ENCODE data around the gene SRL. TPM values are rescaled to one million over a fixed set of nuclear protein-coding genes. Genes with fewer than 3 reads are reported as not detected.

SRL gene
- total RNA-seq = under 1 TPM; 0.12 to 0.24 (median 0.19) TPM
- polyA plus RNA-seq = under 1 TPM; 0.40 to 0.42 TPM

- WGBS, 2 donors = 86 to 88% methylated on average over 12 of the region's 12 CpGs
- Histone ChIP-seq H3K4me1 (no peaks in the 10 kb centered on the region), H3K9me3 (no peaks in the 10 kb centered on the region), H3K27ac (no peak within 1 kb of the TSS), H3K36me3 (no peaks in the 10 kb centered on the region), H3K27me3 (no peaks in the 10 kb centered on the region), H3K4me3 (no peak within 1 kb of the TSS)
- no peak for FAIRE-seq
- intact Hi-C loops (cut with DNase I) = no loop called here
- ATAC-seq = no peak
- TF ChIP-seq CTCF (IDR thresholded peaks at IDR 0.05) = no peak
- no peak for DNase-seq
Observed at GRCh38 chr16:4241928-4242283, at the start of gene SRL. Gene SRL, minus strand, starts transcription at chr16:4242080. Its CDS starts 13 bp downstream, at chr16:4242067.

- Histone ChIP-seq H3K4me3 (no peak overlapping the region), H3K4me1 (peaks cover 0 to 3% (median 0%) of the 10 kb centered on the region in 3 donors), H3K27ac (no peak overlapping the region), H3K9me3 (no peaks in the 10 kb centered on the region), H3K27me3 (no peaks in the 10 kb centered on the region), H3K36me3 (no peaks in the 10 kb centered on the region)
- 84 to 85% methylated on average over 8 of the region's 8 CpGs for WGBS, 2 donors
- TF ChIP-seq CTCF (IDR thresholded peaks at IDR 0.05) = no peak
- FAIRE-seq = no peak
- no peak for ATAC-seq
- intact Hi-C loops (cut with DNase I) = no loop called here
- DNase-seq = no peak
Observed at GRCh38 chr16:4290236-4290830, 48.5 kb upstream of the SRL start.

- no peak overlapping the region for H3K27ac ChIP-seq
- H3K4me3 ChIP-seq = no peak overlapping the region
- peaks cover 0 to 3% (median 0%) of the 10 kb centered on the region in 3 donors for H3K4me1 ChIP-seq
- no peaks in the 10 kb centered on the region for H3K27me3 ChIP-seq
- intact Hi-C loops (cut with DNase I) = loop anchor here (2.0 to 10.0 kb wide), 4 partner anchors 40 to 116 kb away; no protein-coding TSS in a partner anchor
- FAIRE-seq (no peak), DNase-seq (peak; percentile 62 to 95 (median 80)), ATAC-seq (peak; percentile 86 to 96 (median 92))
- WGBS, 2 donors = 9 to 12% methylated on average over 22 of the region's 22 CpGs
- no peaks in the 10 kb centered on the region for H3K9me3 ChIP-seq
- no peaks in the 10 kb centered on the region for H3K36me3 ChIP-seq
- TF ChIP-seq CTCF (IDR thresholded peaks at IDR 0.05) = peak; percentile 85 to 94 (median 90)
Observed at GRCh38 chr16:4288148-4288921, 46.5 kb upstream of the SRL start.

GRCh38 chr16:4285167-4285566 is 43.3 kb upstream of the SRL start:
- H3K27ac ChIP-seq = no peak overlapping the region
- WGBS, 2 donors = 52 to 59% methylated on average over 10 of the region's 10 CpGs
- intact Hi-C loops (cut with DNase I) = loop anchor here in 2 of 3 donors (10.0 kb wide), 2 partner anchors 50 to 120 kb away; no protein-coding TSS in a partner anchor
- H3K36me3 ChIP-seq = no peaks in the 10 kb centered on the region
- H3K27me3 ChIP-seq = no peaks in the 10 kb centered on the region
- H3K4me3 ChIP-seq = no peak overlapping the region
- FAIRE-seq = no peak
- no peak for TF ChIP-seq CTCF (IDR thresholded peaks at IDR 0.05)
- no peak for DNase-seq
- no peak for ATAC-seq
- H3K4me1 ChIP-seq = peaks cover 0 to 3% (median 0%) of the 10 kb centered on the region in 3 donors
- H3K9me3 ChIP-seq = no peaks in the 10 kb centered on the region
